SK-N-SH treated with all-trans-retinoic acid at 6 μM for 48 hours (cell line): ENCODE results near the gene HRH1.

Experiments used
- ATAC-seq: fragments of 200-7000 bp; cut with Tn5 transposase; 3 replicates; pipeline ENCODE4 v1.9.1; 2020; ENCODE audit warnings: mild to moderate bottlenecking, moderate library complexity
- BACH2 ChIP-seq: fragments of 250-450 bp; sonication (Bioruptor Pico); IDR thresholded peaks from 2 replicates; pipeline ENCODE4 v1.9.0; 2021; ENCODE audit warnings: mild to moderate bottlenecking, borderline replicate concordance
- CSDC2 ChIP-seq: fragments of 250-450 bp; sonication (Bioruptor Pico); IDR thresholded peaks from 2 replicates; pipeline ENCODE4 v1.5.0; 2020; ENCODE audit warnings: mild to moderate bottlenecking, moderate library complexity
- ESRRG ChIP-seq: fragments of 250-450 bp; sonication (Bioruptor Pico); IDR thresholded peaks from 2 replicates; pipeline ENCODE4 v1.6.1; 2021; ENCODE audit warnings: mild to moderate bottlenecking
- GLIS3 ChIP-seq: fragments of 250-450 bp; sonication (Bioruptor Pico); IDR thresholded peaks from 2 replicates; pipeline ENCODE4 v1.5.0; 2020; ENCODE audit warnings: mild to moderate bottlenecking, moderate library complexity
- ISL1 ChIP-seq: fragments of 250-450 bp; sonication (Bioruptor Pico); IDR thresholded peaks from 2 replicates; pipeline ENCODE4 v2.1.2; 2022; ENCODE audit warnings: mild to moderate bottlenecking, moderate library complexity
- OSR1 ChIP-seq: fragments of 250-450 bp; sonication (Bioruptor Pico); IDR thresholded peaks from 2 replicates; pipeline ENCODE4 v1.8.0; 2022; ENCODE audit warnings: moderate library complexity, mild to moderate bottlenecking, inconsistent platforms
- PPARA ChIP-seq: fragments of 250-450 bp; sonication (Bioruptor Pico); IDR thresholded peaks from 2 replicates; pipeline ENCODE4 v1.5.0; 2020; ENCODE audit warnings: mild to moderate bottlenecking, borderline replicate concordance
- RARB ChIP-seq: fragments of 250-450 bp; sonication (Bioruptor Pico); IDR thresholded peaks from 2 replicates; pipeline ENCODE4 v1.8.0; 2021; ENCODE audit warnings: mild to moderate bottlenecking, moderate library complexity
- SNAI2 ChIP-seq: fragments of 250-450 bp; sonication (Bioruptor Pico); IDR thresholded peaks from 2 replicates; pipeline ENCODE4 v1.5.0; 2020; ENCODE audit warnings: mild to moderate bottlenecking, moderate library complexity
- TOX ChIP-seq: fragments of 250-450 bp; sonication (Bioruptor Pico); IDR thresholded peaks from 2 replicates; pipeline ENCODE4 v1.8.0; 2021; ENCODE audit warnings: mild to moderate bottlenecking, moderate library complexity, borderline replicate concordance
- ZC3H10 ChIP-seq: fragments of 250-450 bp; sonication (Bioruptor Pico); IDR thresholded peaks from 2 replicates; pipeline ENCODE4 v1.5.1; 2021; ENCODE audit warnings: mild to moderate bottlenecking, moderate library complexity
- ZFP3 ChIP-seq: fragments of 250-450 bp; sonication (Bioruptor Pico); IDR thresholded peaks from 2 replicates; pipeline ENCODE4 v1.5.0; 2020; ENCODE audit warnings: mild to moderate bottlenecking, moderate library complexity
- ZFP30 ChIP-seq: fragments of 450-650 bp; formaldehyde crosslinking; IDR thresholded peaks from 2 replicates; pipeline ENCODE4 v1.5.0; 2022; ENCODE audit warnings: mild to moderate bottlenecking, moderate library complexity
- ZNF565 ChIP-seq: fragments of 450-650 bp; formaldehyde crosslinking; conservative IDR thresholded peaks from 2 replicates; pipeline ENCODE4 v1.5.0; 2020; ENCODE audit warnings: low read depth, mild to moderate bottlenecking, moderate library complexity
- ZNF70 ChIP-seq: fragments of 450-650 bp; formaldehyde crosslinking; IDR thresholded peaks from 2 replicates; pipeline ENCODE4 v1.5.0; 2020; ENCODE audit warnings: mild to moderate bottlenecking, moderate library complexity
- ZNF8 ChIP-seq: fragments of 450-650 bp; formaldehyde crosslinking; IDR thresholded peaks from 2 replicates; pipeline ENCODE4 v1.5.0; 2020; ENCODE audit warnings: mild to moderate bottlenecking, moderate library complexity
- TF ChIP-seq, protein P1 (sequence below): fragments of 250-450 bp; sonication (Bioruptor Pico); IDR thresholded peaks from 2 replicates; pipeline ENCODE4 v1.5.0; 2020; ENCODE audit warnings: mild to moderate bottlenecking, moderate library complexity
- TF ChIP-seq, protein P2 (sequence below): fragments of 250-450 bp; sonication (Bioruptor Pico); IDR thresholded peaks from 2 replicates; pipeline ENCODE4 v1.5.1; 2020; ENCODE audit warnings: low read depth, mild to moderate bottlenecking, moderate library complexity
- TF ChIP-seq, protein P3 (sequence below): fragments of 250-450 bp; sonication (Bioruptor Pico); IDR thresholded peaks from 2 replicates; pipeline ENCODE4 v1.8.0; 2020; ENCODE audit warnings: mild to moderate bottlenecking, moderate library complexity, borderline replicate concordance
- TF ChIP-seq, protein P4 (sequence below): fragments of 250-450 bp; sonication (Bioruptor Pico); IDR thresholded peaks from 2 replicates; pipeline ENCODE4 v1.8.0; 2021; ENCODE audit warnings: low read depth, mild to moderate bottlenecking, moderate library complexity, borderline replicate concordance

The HRH1 gene

DNA sequence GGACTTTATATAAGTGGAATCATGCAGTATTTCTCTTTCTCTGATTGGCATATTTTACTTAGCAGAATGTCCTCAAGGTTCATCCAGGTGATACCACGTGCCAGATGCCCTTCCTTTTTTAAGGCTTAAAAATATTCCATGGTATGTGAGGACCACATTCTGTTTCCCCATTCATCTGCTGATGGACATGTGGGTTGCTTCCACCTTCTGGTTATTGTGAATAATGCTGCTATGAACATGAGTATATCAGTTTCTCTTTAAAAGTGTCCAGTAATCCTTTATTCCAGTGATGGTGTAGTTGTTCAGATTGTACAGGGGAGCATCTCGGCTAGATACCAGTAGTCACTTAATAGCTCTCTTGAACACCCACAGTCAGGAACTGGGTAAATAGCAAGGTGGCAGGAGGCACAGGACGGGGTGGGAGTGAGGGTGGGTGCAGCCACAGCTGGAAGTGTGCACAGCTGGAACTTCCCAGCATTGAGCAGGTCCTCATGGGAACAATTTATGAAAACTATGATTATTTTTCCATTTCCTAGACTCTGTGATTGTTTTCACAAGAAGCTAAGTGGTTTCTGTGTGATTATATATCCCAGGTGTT lies 67.6 kb downstream of the HRH1 start:
- TF ChIP-seq CSDC2 (CRISPR knock-in tag) (no peak), GLIS3 (no peak), BACH2 (CRISPR knock-in tag) (no peak), ZNF70 (no peak), ZFP3 (CRISPR knock-in tag) (no peak), ZNF8 (CRISPR knock-in tag) (no peak), RARB (no peak)
- TF ChIP-seq, protein P1, sequence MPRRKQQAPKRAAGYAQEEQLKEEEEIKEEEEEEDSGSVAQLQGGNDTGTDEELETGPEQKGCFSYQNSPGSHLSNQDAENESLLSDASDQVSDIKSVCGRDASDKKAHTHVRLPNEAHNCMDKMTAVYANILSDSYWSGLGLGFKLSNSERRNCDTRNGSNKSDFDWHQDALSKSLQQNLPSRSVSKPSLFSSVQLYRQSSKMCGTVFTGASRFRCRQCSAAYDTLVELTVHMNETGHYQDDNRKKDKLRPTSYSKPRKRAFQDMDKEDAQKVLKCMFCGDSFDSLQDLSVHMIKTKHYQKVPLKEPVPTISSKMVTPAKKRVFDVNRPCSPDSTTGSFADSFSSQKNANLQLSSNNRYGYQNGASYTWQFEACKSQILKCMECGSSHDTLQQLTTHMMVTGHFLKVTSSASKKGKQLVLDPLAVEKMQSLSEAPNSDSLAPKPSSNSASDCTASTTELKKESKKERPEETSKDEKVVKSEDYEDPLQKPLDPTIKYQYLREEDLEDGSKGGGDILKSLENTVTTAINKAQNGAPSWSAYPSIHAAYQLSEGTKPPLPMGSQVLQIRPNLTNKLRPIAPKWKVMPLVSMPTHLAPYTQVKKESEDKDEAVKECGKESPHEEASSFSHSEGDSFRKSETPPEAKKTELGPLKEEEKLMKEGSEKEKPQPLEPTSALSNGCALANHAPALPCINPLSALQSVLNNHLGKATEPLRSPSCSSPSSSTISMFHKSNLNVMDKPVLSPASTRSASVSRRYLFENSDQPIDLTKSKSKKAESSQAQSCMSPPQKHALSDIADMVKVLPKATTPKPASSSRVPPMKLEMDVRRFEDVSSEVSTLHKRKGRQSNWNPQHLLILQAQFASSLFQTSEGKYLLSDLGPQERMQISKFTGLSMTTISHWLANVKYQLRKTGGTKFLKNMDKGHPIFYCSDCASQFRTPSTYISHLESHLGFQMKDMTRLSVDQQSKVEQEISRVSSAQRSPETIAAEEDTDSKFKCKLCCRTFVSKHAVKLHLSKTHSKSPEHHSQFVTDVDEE (CRISPR knock-in tag), result no peak
- peak; percentile 47; the same call in 1 of the 3 replicates for ATAC-seq

DNA sequence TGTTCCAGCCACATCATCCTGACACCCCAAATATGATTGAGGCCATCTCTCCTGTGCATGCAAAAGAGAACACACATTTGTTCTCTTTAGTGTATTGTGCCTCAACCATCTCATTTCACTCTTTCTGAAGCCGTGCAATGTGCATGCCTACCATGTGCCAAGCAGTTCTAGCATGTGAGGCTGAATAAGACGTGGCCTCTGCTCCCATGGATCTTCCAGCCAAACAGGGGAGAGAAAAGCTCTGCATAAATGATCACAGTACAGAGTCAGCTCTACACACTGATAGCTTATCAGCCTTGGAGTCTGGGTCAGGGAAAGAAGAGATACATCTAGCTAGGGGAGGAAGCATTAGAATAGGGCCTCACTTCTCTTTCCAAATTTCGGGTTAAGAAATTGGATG lies 69.7 kb downstream of the HRH1 start:
- no peak for ATAC-seq
- TF ChIP-seq OSR1 (CRISPR knock-in tag) (no peak), ESRRG (CRISPR knock-in tag) (no peak), ZNF565 (CRISPR knock-in tag) (no peak), ZFP30 (CRISPR knock-in tag) (no peak), ZNF70 (no peak), PPARA (no peak), BACH2 (CRISPR knock-in tag) (no peak), SNAI2 (no peak), RARB (no peak), ZC3H10 (CRISPR knock-in tag) (no peak), TOX (CRISPR knock-in tag) (no peak), ZNF8 (CRISPR knock-in tag) (no peak), CSDC2 (CRISPR knock-in tag) (no peak)
- TF ChIP-seq, protein P1 (CRISPR knock-in tag), result no peak
- TF ChIP-seq, protein P2, sequence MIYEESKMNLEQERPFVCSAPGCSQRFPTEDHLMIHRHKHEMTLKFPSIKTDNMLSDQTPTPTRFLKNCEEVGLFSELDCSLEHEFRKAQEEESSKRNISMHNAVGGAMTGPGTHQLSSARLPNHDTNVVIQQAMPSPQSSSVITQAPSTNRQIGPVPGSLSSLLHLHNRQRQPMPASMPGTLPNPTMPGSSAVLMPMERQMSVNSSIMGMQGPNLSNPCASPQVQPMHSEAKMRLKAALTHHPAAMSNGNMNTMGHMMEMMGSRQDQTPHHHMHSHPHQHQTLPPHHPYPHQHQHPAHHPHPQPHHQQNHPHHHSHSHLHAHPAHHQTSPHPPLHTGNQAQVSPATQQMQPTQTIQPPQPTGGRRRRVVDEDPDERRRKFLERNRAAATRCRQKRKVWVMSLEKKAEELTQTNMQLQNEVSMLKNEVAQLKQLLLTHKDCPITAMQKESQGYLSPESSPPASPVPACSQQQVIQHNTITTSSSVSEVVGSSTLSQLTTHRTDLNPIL (CRISPR knock-in tag), result no peak
- TF ChIP-seq, protein P3, sequence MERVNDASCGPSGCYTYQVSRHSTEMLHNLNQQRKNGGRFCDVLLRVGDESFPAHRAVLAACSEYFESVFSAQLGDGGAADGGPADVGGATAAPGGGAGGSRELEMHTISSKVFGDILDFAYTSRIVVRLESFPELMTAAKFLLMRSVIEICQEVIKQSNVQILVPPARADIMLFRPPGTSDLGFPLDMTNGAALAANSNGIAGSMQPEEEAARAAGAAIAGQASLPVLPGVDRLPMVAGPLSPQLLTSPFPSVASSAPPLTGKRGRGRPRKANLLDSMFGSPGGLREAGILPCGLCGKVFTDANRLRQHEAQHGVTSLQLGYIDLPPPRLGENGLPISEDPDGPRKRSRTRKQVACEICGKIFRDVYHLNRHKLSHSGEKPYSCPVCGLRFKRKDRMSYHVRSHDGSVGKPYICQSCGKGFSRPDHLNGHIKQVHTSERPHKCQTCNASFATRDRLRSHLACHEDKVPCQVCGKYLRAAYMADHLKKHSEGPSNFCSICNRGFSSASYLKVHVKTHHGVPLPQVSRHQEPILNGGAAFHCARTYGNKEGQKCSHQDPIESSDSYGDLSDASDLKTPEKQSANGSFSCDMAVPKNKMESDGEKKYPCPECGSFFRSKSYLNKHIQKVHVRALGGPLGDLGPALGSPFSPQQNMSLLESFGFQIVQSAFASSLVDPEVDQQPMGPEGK (CRISPR knock-in tag), result no peak
- TF ChIP-seq, protein P4, sequence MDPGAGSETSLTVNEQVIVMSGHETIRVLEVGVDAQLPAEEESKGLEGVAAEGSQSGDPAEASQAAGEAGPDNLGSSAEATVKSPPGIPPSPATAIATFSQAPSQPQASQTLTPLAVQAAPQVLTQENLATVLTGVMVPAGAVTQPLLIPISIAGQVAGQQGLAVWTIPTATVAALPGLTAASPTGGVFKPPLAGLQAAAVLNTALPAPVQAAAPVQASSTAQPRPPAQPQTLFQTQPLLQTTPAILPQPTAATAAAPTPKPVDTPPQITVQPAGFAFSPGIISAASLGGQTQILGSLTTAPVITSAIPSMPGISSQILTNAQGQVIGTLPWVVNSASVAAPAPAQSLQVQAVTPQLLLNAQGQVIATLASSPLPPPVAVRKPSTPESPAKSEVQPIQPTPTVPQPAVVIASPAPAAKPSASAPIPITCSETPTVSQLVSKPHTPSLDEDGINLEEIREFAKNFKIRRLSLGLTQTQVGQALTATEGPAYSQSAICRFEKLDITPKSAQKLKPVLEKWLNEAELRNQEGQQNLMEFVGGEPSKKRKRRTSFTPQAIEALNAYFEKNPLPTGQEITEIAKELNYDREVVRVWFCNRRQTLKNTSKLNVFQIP, result no peak
- TF ChIP-seq, all 23 proteins: peak for 0

DNA sequence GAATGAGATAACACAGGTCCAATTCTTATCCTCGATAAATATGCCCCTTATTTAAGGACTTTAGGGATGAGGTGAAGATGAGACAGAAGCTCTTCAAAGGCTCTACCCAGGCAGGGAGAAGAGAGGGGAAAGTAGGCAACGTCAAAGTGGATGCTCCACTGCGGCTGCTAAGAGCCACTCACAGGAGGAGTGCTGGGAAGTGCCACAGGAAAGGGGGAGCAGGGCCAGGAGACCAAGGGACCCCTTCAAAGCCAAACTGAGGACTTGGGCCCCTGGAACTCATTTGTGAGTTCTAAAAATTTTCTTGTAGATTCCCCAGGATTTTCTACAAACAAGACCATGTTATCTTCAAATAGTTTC lies 70.6 kb downstream of the HRH1 start:
- no peak for ATAC-seq
- TF ChIP-seq ISL1 (CRISPR knock-in tag), result no peak
- TF ChIP-seq, protein P2 (CRISPR knock-in tag), result no peak
- TF ChIP-seq, protein P1 (CRISPR knock-in tag), result no peak
- TF ChIP-seq BACH2 (CRISPR knock-in tag), result no peak
- no peak for TF ChIP-seq ZFP3 (CRISPR knock-in tag)
- TF ChIP-seq SNAI2, result no peak
- TF ChIP-seq, protein P4, result no peak
